Fibroblast of lung (primary cell): ENCODE data around the gene AMER2. TPM values are rescaled to one million over a fixed set of nuclear protein-coding genes. Genes with fewer than 3 reads are reported as not detected.

ENCODE experiments used
- DNase-seq, 2 donors: peaks; one replicate each; pipeline versions ENCODE4 v3.0.0 to v3.0.0-alpha.2; 2010; ENCODE audit warnings: low read depth in 2 of 2
- H2AFZ ChIP-seq: 2 replicates; pipeline ENCODE4 v1.5.1; 2012; ENCODE audit warnings: low read length, control low read depth, inconsistent platforms
- H3K27ac ChIP-seq: 2 replicates; pipeline ENCODE4 v1.5.1; 2011; ENCODE audit warnings: low read length, control low read depth; ENCODE audit not compliant: insufficient read depth
- H3K27me3 ChIP-seq: 2 replicates; pipeline ENCODE4 v1.5.1; 2011; ENCODE audit warnings: mild to moderate bottlenecking, low read length; ENCODE audit not compliant: control insufficient read depth, insufficient read depth
- H3K36me3 ChIP-seq: 2 replicates; pipeline ENCODE4 v1.5.1; 2011; ENCODE audit warnings: low read length; ENCODE audit not compliant: control insufficient read depth, insufficient read depth
- H3K4me1 ChIP-seq: 2 replicates; pipeline ENCODE4 v1.5.1; 2011; ENCODE audit warnings: low read length; ENCODE audit not compliant: control insufficient read depth, insufficient read depth; ENCODE audit errors: extremely low read depth
- H3K4me2 ChIP-seq: 2 replicates; pipeline ENCODE4 v1.5.1; 2011; ENCODE audit warnings: low read length, control low read depth; ENCODE audit not compliant: insufficient read depth; ENCODE audit errors: extremely low read depth
- H3K4me3 ChIP-seq, 4 experiments: fragments of 200-600 bp in 1 of 4; sonication (generic) in 1 of 4; replicated peaks in 1 of 4; 2 replicates each; pipeline ENCODE4 v1.5.1; 2011 to 2016; ENCODE audit warnings: low read length in 4 of 4, low read depth in 3 of 4, mild to moderate bottlenecking in 3 of 4, control low read depth in 2 of 4, inconsistent platforms in 1 of 4, mixed read lengths in 1 of 4; ENCODE audit not compliant: insufficient read depth in 1 of 4; ENCODE audit errors: control extremely low read depth in 1 of 4
- H3K79me2 ChIP-seq: 2 replicates; pipeline ENCODE4 v1.5.1; 2012; ENCODE audit warnings: mild to moderate bottlenecking, low read length, inconsistent platforms; ENCODE audit not compliant: control insufficient read depth, insufficient read depth
- H3K9ac ChIP-seq: 2 replicates; pipeline ENCODE4 v1.5.1; 2011; ENCODE audit warnings: mild to moderate bottlenecking, low read length, control low read depth; ENCODE audit not compliant: insufficient read depth
- H3K9me3 ChIP-seq: 2 replicates; pipeline ENCODE4 v1.5.1; 2012; ENCODE audit warnings: low read depth, low read length; ENCODE audit not compliant: control insufficient read depth, insufficient read depth
- H4K20me1 ChIP-seq: 2 replicates; pipeline ENCODE4 v1.5.1; 2011; ENCODE audit warnings: low read length; ENCODE audit not compliant: control insufficient read depth, insufficient read depth; ENCODE audit errors: extremely low read depth
- CTCF ChIP-seq, 2 donors: IDR thresholded peaks in 1 of 2; conservative IDR thresholded peaks in 1 of 2; 1 replicate in 1 of 2; 2 replicates in 1 of 2; pipeline ENCODE4 v1.5.1; 2011 to 2012; ENCODE audit warnings: low read length in 2 of 2, control low read depth in 1 of 2, inconsistent platforms in 1 of 2, low read depth in 1 of 2, mild to moderate bottlenecking in 1 of 2
- EZH2 ChIP-seq: IDR thresholded peaks from 2 replicates; pipeline ENCODE4 v1.5.1; 2012; ENCODE audit warnings: low read length, control low read depth, mild to moderate bottlenecking; ENCODE audit errors: missing control alignments
- polyA plus RNA-seq, 2 donors: library from polyadenylated mRNA; depleted of rRNA in 1 of 2; stranded (reverse) in 1 of 2; unstranded in 1 of 2; fragments of >200 nt; gene quantifications; 2 replicates each; pipeline ENCODE4 v1.2.1, GENCODE V29; 2011 to 2012; ENCODE audit warnings: missing spikeins in 1 of 2
- total RNA-seq: library from RNA; depleted of rRNA; stranded (reverse); fragments of >200 nt; gene quantifications from 2 replicates; pipeline ENCODE4 v1.2.1, GENCODE V29; 2014

AMER2 gene
- total and polyA plus RNA-seq, 2 donors (not counting 1 experiment from before 2014, with no cell fraction given), result under 0.01 TPM; not detected in 1

- H2AFZ ChIP-seq, result no peak overlapping the region
These were observed 36.2 kb downstream of the AMER2 start for GRCh38 chr13:25135896-25136295.

GRCh38 chr13:25132751-25133390, 39.2 kb downstream of the AMER2 start:
- no peaks in the 10 kb centered on the region for H3K9me3 ChIP-seq

More at GRCh38 chr13:25135896-25136295, 36.2 kb downstream of the AMER2 start:
- Histone ChIP-seq H4K20me1 (no peaks in the 10 kb centered on the region), H3K36me3 (no peaks in the 10 kb centered on the region), H3K4me2 (no peak overlapping the region), H3K79me2 (no peaks in the 10 kb centered on the region), H3K9me3 (no peaks in the 10 kb centered on the region), H3K27me3 (peaks cover 2% of the 10 kb centered on the region), H3K4me3 (no peak overlapping the region), H3K9ac (no peak overlapping the region), H3K4me1 (no peaks in the 10 kb centered on the region), H3K27ac (no peak overlapping the region)
- TF ChIP-seq EZH2 (no peak), CTCF (conservative IDR thresholded peaks at IDR 0.05 in 1 of 2, IDR thresholded peaks at IDR 0.05 in 1 of 2; ENCODE audit: low read depth in 1 of 2, low read length in 2 of 2) (no peak)
- DNase-seq, result no peak

GRCh38 chr13:25131881-25132420, 40.1 kb downstream of the AMER2 start:
- Histone ChIP-seq H3K79me2 (no peaks in the 10 kb centered on the region), H3K4me1 (no peaks in the 10 kb centered on the region), H3K9me3 (no peaks in the 10 kb centered on the region), H3K27ac (no peak overlapping the region), H3K9ac (no peak overlapping the region), H2AFZ (no peak overlapping the region), H3K36me3 (no peaks in the 10 kb centered on the region), H3K4me2 (no peak overlapping the region), H4K20me1 (no peaks in the 10 kb centered on the region), H3K27me3 (peaks cover 2% of the 10 kb centered on the region), H3K4me3 (no peak overlapping the region)
- DNase-seq, result no peak
- TF ChIP-seq CTCF (conservative IDR thresholded peaks at IDR 0.05 in 1 of 2, IDR thresholded peaks at IDR 0.05 in 1 of 2; ENCODE audit: low read depth in 1 of 2, low read length in 2 of 2) (no peak), EZH2 (no peak)

More at GRCh38 chr13:25132751-25133390, 39.2 kb downstream of the AMER2 start:
- no peak overlapping the region for H3K4me3 ChIP-seq
- H3K4me2 ChIP-seq, result no peak overlapping the region
- no peaks in the 10 kb centered on the region for H3K4me1 ChIP-seq
- no peak overlapping the region for H3K27ac ChIP-seq
- TF ChIP-seq CTCF (conservative IDR thresholded peaks at IDR 0.05 in 1 of 2, IDR thresholded peaks at IDR 0.05 in 1 of 2; ENCODE audit: low read depth in 1 of 2, low read length in 2 of 2) (no peak), EZH2 (no peak)
- no peaks in the 10 kb centered on the region for H4K20me1 ChIP-seq
- no peak overlapping the region for H3K9ac ChIP-seq
- no peaks in the 10 kb centered on the region for H3K36me3 ChIP-seq
- no peaks in the 10 kb centered on the region for H3K79me2 ChIP-seq
- H3K27me3 ChIP-seq, result peaks cover 2% of the 10 kb centered on the region
- no peak overlapping the region for H2AFZ ChIP-seq
- no peak for DNase-seq
